NCI-H1417 (cell line): ENCODE results near the gene NPAS1.

Experiments used
- DNase-seq, 3 experiments: peaks; one replicate each; lab custom pipeline; 2025; lab: John Stamatoyannopoulos, UW

The NPAS1 gene, protein sequence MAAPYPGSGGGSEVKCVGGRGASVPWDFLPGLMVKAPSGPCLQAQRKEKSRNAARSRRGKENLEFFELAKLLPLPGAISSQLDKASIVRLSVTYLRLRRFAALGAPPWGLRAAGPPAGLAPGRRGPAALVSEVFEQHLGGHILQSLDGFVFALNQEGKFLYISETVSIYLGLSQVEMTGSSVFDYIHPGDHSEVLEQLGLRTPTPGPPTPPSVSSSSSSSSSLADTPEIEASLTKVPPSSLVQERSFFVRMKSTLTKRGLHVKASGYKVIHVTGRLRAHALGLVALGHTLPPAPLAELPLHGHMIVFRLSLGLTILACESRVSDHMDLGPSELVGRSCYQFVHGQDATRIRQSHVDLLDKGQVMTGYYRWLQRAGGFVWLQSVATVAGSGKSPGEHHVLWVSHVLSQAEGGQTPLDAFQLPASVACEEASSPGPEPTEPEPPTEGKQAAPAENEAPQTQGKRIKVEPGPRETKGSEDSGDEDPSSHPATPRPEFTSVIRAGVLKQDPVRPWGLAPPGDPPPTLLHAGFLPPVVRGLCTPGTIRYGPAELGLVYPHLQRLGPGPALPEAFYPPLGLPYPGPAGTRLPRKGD

GRCh38 chr19:47019431-47020041 is at the start of gene NPAS1:
Gene NPAS1 (plus strand): TSS chr19:47019837. CDS start chr19:47021048, 1,211 bp downstream.
- peak in 2 of 3 experiments; percentile 19 to 30 for DNase-seq

DNA sequence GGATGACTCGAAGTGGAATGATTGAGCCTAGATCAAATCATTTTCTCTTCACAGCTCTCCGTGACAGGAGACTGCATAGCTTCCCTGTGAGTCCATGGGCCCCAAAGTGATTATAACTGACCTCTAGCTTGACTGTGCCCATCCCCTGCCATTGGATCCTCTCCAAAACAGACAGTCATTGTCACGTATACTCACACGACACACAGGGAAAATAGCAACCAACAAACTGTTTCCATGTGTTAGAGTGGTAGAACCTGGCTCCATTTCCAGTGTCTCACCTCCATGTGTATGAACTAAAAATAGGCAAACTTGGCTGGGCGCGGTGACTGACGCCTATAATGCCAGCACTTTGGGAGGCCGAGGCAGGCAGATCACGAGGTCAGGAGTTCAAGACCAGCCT is 48.8 kb upstream of the NPAS1 start:
- DNase-seq = no peak

GRCh38 chr19:46972311-46972710 is 47.3 kb upstream of the NPAS1 start:
- DNase-seq = no peak

GRCh38 chr19:46974181-46974580 is 45.5 kb upstream of the NPAS1 start:
- DNase-seq = no peak

GRCh38 chr19:46975011-46975924 is 44.4 kb upstream of the NPAS1 start:
- DNase-seq = no peak

DNA sequence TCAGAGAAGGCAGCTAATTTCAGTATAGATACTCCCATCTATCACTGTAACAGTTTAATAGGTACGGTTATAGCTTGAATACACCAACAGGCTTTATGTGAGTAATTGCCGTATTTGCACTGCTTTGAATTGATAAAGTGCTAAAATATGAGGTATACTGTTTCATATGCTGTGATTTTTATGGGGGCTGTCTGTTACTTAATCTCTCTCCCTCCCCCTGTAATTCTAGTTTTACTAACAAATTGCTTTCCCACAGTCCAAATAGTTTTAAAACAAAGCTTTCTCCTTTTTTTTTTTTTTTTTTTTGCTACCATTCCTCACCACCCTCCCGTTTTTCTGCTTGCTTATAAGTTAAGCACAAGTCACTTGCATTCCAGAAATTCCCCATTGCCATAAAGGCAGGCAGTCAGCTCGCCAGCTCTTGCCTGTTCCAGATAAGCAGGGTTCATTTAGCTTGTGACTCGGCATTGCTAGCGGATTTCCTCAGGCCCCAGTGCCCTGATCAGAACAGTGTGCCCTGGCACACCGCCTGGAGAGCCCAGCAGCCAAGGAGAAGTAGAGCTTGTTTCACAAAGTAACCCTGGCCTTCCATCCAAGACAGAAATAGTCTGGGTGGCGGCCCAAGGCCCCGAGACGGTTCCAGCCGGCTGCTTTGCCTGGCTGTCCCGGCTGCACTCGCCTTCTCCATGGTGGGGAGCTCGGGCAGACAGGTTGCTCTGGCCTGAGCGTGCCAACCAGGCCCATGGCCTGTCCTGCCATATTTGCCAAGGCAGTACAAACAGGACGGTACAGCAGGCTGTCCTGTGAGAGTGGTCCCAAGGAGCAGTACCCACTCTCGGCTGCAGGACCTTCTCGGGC is 43.5 kb upstream of the NPAS1 start:
- peak in 1 of 3 experiments; percentile 28 for DNase-seq

DNA sequence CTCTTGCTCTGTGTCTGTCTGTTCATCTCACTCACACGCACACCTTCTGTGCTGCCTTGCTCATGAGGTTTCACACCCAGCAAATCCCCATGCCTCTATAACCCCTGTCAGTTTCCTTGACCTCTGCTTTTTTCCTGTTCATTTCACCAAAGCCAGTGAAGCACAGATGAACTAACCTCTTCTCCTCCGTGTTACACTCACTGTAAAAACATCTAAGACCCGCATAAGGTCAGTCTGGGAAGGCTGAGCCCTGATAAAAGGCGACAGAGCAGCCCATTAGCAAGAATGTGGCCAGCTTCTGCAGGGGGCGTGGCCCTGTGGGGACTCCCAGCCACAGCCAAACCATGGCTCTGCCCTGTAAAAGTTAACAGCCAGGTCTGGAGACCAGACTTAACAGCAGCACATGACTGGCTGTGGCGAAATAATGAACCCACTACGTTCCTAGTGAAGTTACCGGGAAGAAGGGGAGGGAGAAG is 42.8 kb upstream of the NPAS1 start:
- no peak for DNase-seq

GRCh38 chr19:46977548-46977947 is 42.1 kb upstream of the NPAS1 start:
- DNase-seq = no peak

- DNase-seq = no peak
Measured at GRCh38 chr19:46978171-46978869, 41.3 kb upstream of the NPAS1 start.

- peak in 1 of 3 experiments; percentile 79 for DNase-seq
Measured at GRCh38 chr19:46979126-46980105, 40.2 kb upstream of the NPAS1 start.

DNA sequence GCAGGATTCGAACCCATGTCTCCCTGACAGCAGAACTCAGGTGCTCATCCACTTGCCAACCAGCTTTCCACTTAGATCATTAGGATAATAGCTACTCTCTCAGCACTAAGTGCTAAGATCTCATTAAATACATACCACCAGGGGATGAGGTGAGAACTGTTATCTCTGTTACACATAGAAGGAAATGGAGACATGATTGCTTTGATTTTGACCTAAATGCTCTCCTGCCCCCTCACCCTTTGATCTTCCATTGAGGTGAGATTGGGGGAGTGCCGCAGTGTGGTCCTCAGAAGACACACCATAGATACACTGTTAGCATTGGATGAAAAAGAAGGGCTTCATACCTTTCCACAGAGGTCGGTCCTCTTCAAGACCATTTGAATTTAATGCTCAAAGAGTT is 38.9 kb upstream of the NPAS1 start:
- no peak for DNase-seq

GRCh38 chr19:46981286-46981945 is 38.2 kb upstream of the NPAS1 start:
- DNase-seq = no peak

GRCh38 chr19:46983097-46983496 is 36.5 kb upstream of the NPAS1 start:
- peak in 1 of 3 experiments; percentile 13 for DNase-seq

GRCh38 chr19:46984077-46985010 is 35.3 kb upstream of the NPAS1 start:
- DNase-seq = peak in 2 of 3 experiments; percentile 86 to 98

DNA sequence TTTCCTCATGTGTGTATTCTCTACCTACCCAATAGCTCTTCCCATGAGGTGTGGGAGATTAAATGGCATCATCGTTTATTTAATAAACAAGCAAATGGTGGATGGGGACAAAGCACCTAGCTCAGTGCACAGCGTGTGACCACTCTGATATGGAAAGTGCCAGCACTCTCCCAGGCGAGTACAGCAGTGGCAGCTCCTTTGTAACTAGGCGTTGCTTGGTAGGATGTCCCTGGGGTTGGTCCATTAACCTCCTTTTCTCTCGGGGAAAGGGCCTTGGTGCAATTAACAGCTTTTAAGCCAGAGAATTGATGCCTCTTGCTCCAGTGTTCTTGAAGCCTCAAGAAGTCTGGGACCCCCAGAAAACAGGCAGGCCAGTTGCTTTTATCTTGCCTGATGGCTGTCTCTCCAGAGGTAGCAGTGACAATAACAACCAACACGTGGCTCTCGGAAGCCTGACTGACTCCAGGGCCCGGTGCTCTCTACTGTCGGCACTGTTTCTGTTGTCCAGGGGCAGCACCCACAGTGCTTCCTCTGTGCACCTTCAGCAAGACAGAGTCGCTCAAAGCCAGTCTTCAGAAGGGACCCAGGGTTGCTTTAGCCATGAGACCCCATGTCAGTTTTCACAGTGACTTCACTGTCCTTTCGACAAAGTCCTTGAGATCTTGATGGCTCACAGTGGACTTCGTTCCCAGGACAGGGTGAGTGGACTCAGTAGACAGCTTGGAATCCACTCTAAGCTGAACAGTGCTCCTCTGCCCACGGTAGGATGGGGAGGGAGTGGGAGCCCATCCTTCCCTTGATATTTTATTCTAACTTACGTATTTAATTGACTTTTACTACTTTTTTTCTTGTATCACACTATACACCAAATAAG is 33.9 kb upstream of the NPAS1 start:
- peak; percentile 13 to 69 (median 33) for DNase-seq

DNA sequence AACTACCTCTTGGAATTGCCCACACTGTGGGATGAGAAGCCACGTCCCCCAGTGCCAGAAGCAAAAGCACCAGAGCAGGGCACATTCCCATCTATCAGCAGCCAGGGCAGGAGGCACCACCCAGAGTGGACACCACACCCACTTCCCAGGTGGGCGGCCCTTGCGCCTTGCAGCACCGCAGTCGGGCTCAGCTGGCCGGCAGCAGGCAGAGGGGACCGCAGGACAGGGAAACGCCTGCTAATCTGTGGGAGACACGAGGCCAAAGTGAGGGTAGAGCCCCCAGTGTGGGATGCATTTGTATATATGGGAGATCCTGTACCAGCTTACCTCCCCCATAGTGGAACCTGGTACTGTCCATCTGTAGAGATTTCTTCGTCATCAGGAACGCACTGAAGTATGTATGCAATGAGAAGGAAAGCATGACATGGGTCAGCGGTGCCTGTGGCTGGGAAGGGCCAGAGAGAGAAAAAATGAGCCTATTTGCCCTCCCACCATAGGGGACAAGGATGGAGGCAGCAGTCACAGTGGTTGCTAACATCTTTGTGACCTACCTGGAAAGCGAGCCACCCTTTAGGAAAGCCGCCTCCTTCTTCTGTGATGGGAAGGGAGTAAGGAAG is 30.9 kb upstream of the NPAS1 start:
- DNase-seq = no peak
